ENCODE data around the gene MLKL. TPM values are rescaled to one million over a fixed set of nuclear protein-coding genes. Genes with fewer than 3 reads are reported as not detected.
A peak's percentile ranks its signal among the peaks of the same experiment; 100 is the strongest.

Gene MLKL
- total and polyA plus RNA-seq, 2 of the 13 experiments (the other 11 are each of a cell fraction or from before 2014, with no cell fraction given): 6.4 to 10.7 TPM

- TF ChIP-seq ZNF687 (CRISPR knock-in tag; IDR thresholded peaks at IDR 0.05) (peak; percentile 54), SOX6 (IDR thresholded peaks at IDR 0.05) (no peak), SOX6 (CRISPR knock-in tag; IDR thresholded peaks at IDR 0.05) (0 out of 2 replicates have a peak, but pooled peaks have one; percentile 40), KDM5B (CRISPR knock-in tag; IDR thresholded peaks at IDR 0.05; ENCODE audit: borderline replicate concordance) (0 out of 2 replicates have a peak, but pooled peaks have one; percentile 44), ZNF776 (CRISPR knock-in tag; IDR thresholded peaks at IDR 0.05) (0 out of 2 replicates have a peak, but pooled peaks have one; percentile 40), MAZ (IDR thresholded peaks at IDR 0.05; ENCODE audit: borderline replicate concordance, low read depth, low read length) (no peak), MAZ (CRISPR knock-in tag; IDR thresholded peaks at IDR 0.05; ENCODE audit: low read depth) (0 out of 2 replicates have a peak, but pooled peaks have one; percentile 26), HIVEP1 (CRISPR knock-in tag; IDR thresholded peaks at IDR 0.05) (0 out of 2 replicates have a peak, but pooled peaks have one; percentile 58), ZFP36L2 (CRISPR knock-in tag; IDR thresholded peaks at IDR 0.05) (no peak), NRL (CRISPR knock-in tag; IDR thresholded peaks at IDR 0.05; ENCODE audit: borderline replicate concordance) (0 out of 2 replicates have a peak, but pooled peaks have one; percentile 26), ZNF446 (CRISPR knock-in tag; IDR thresholded peaks at IDR 0.05) (no peak), ZNF543 (CRISPR knock-in tag; IDR thresholded peaks at IDR 0.05) (no peak), ZNF292 (CRISPR knock-in tag; IDR thresholded peaks at IDR 0.05; ENCODE audit: borderline replicate concordance, low read depth) (peak; percentile 13; the same call in 1 of the 2 replicates), ZNF891 (CRISPR knock-in tag; IDR thresholded peaks at IDR 0.05) (0 out of 2 replicates have a peak, but pooled peaks have one; percentile 25), RAD21 (CRISPR knock-in tag; IDR thresholded peaks at IDR 0.05) (no peak), ZFP91 (CRISPR knock-in tag; IDR thresholded peaks at IDR 0.05; ENCODE audit: borderline replicate concordance) (no peak), ZBTB33 (CRISPR knock-in tag; IDR thresholded peaks at IDR 0.05) (peak; percentile 27; the same call in 1 of the 2 replicates)
Measured at GRCh38 chr16:74729783-74730683, 29.4 kb upstream of the MLKL start (continued).

Measured in HepG2 (cell line).